ENCODE measurements around the gene TCTN3. TPM values are rescaled to one million over a fixed set of nuclear protein-coding genes. Genes with fewer than 3 reads are reported as not detected.
A peak's percentile ranks its signal among the peaks of the same experiment; 100 is the strongest.

Gene TCTN3
- total and polyA plus RNA-seq, 2 of the 4 experiments (the other 2 are of a cell fraction), result 26.9 to 35.1 TPM

DNA sequence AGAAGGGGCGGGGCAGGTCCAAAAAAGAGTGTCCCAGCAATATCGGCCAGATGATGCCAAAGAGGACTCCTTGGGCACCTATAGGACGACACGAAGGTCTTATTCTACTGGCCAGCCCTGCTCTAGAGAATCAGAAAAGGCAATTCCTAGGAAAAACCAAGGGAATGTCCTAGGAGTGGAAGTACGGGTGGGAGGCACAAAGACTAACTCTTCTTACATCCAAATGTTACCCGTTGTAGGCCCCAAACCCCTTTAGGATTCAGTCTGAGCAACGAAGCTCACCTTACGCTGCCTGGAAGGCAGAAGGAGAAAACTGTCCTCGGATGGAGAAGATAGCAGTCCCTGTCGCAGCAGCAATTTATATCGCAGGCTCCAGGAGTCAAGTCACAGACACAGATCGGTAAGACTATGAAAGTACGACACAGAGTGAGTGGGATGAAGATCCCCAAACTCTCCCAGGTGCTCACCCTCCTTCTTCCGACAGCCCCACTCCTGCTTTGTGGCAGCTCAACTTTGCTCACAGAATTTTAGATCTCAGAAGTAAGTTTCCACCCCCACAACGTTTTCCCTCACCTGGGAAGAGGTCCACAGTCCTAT lies 558 bp downstream of the TCTN3 start:
- H3K14ac ChIP-seq (replicated peaks; ENCODE audit: low read depth, low read length), result peak overlapping the region; percentile 56; the same call in 1 of the 2 replicates
- H3K18ac ChIP-seq (ENCODE audit: low read depth, low read length), result no peak overlapping the region
- no peak overlapping the region; the same call in 1 of the 2 replicates for H3K23ac ChIP-seq (ENCODE audit: low read depth, low read length)
- H2AK9ac ChIP-seq (replicated peaks; ENCODE audit: low read depth, low read length, poor library complexity), result peak overlapping the region; percentile 87
- H4K20me1 ChIP-seq (ENCODE audit: insufficient read depth, low read length), result no peaks in the 10 kb centered on the region
- CTCF ChIA-PET, result interaction anchor here (0.6 to 3.5 kb wide), 43 partner anchors 9 to 1155 kb away, joined by 3 to 174 read pairs (median 5); partner anchors contain the start of genes CC2D2B and ENTPD1
- no peaks in the 10 kb centered on the region for H3K27me3 ChIP-seq (ENCODE audit: control insufficient read depth, insufficient read depth, low read length)
- intact Hi-C loops (cut with micrococcal nuclease), result loop anchor here (2.0 to 10.0 kb wide), 3 partner anchors 132 to 602 kb away; partner anchors contain the start of genes CCNJ and SORBS1
- dilution Hi-C loops (cut with HindIII; ENCODE audit: low sequenced_read_pairs, unreplicated experiment), result no loop called here
- BruUV-seq (replicated peaks), result TSS peak; percentile 73
- in situ Hi-C loops (cut with MboI; ENCODE audit: low sequenced_read_pairs), result no loop called here
- peak overlapping the region; percentile 36 for H3K27ac ChIP-seq (ENCODE audit: insufficient read depth, low read length)
- peak overlapping the region; percentile 64 for H3K4me3 ChIP-seq (ENCODE audit: insufficient read depth, low read depth, low read length)
- peaks cover 8% of the 10 kb centered on the region; the same call in 1 of the 2 replicates for H3K36me3 ChIP-seq (ENCODE audit: control insufficient read depth, insufficient read depth, low read length)
- H2BK5ac ChIP-seq (ENCODE audit: low read depth, low read length, poor library complexity, severe bottlenecking), result no peak overlapping the region
- WGBS, 2 experiments (ENCODE audit: extremely low coverage in 2 of 2, insufficient read length in 1 of 2), result 20% methylated on average over 4 of the region's 15 CpGs; no CpG with 5 or more reads in 1 of the 2 experiments
- peak; percentile 2 for DNase-seq
- ATAC-seq (ENCODE audit: low read depth), result no peak
- H3K4me2 ChIP-seq (ENCODE audit: low read depth, low read length), result peak overlapping the region; percentile 82
- peak overlapping the region; percentile 60 for H3K9ac ChIP-seq (ENCODE audit: low read depth, low read length)
- no peak overlapping the region for H2BK120ac ChIP-seq (ENCODE audit: low read depth, low read length)
- H3K4me1 ChIP-seq (ENCODE audit: control insufficient read depth, insufficient read depth, low read length), result no peaks in the 10 kb centered on the region
- H3K4ac ChIP-seq (ENCODE audit: low read depth, low read length), result peak overlapping the region; percentile 42; the same call in 1 of the 2 replicates
- no peak overlapping the region for H4K91ac ChIP-seq (ENCODE audit: insufficient read depth, low read depth, low read length)
- POLR2A ChIA-PET (ENCODE audit: unreplicated experiment), result no interaction called here
- H3K79me1 ChIP-seq (ENCODE audit: low read depth in 1 of 2, low read length in 2 of 2), result peaks cover 10 to 19% of the 10 kb centered on the region in 2 experiments; a peak in 3 of 4 replicates
- H2BK20ac ChIP-seq (ENCODE audit: low read depth, low read length), result no peak overlapping the region
- H3K56ac ChIP-seq (ENCODE audit: extremely low read depth, insufficient read depth, low read length), result peak overlapping the region; percentile 49; the same call in 1 of the 2 replicates
- H3K9me1 ChIP-seq (ENCODE audit: insufficient read depth, low read length), result no peaks in the 10 kb centered on the region
- TF ChIP-seq FOS (IDR thresholded peaks at IDR 0.05; ENCODE audit: low read depth, low read length) (no peak), RFX5 (IDR thresholded peaks at IDR 0.05; ENCODE audit: low read depth, low read length) (no peak), CEBPB (IDR thresholded peaks at IDR 0.05; ENCODE audit: low read depth, low read length) (no peak), CHD1 (IDR thresholded peaks at IDR 0.05; ENCODE audit: low read depth, low read length) (no peak), NFE2L2 (IDR thresholded peaks at IDR 0.05; ENCODE audit: low read depth, low read length) (no peak), SMC3 (IDR thresholded peaks at IDR 0.05; ENCODE audit: low read depth, low read length) (no peak), RAD21 (IDR thresholded peaks at IDR 0.05; ENCODE audit: low read length) (no peak), BHLHE40 (IDR thresholded peaks at IDR 0.05; ENCODE audit: low read depth, low read length) (no peak), POLR2A (IDR thresholded peaks at IDR 0.05; ENCODE audit: low read depth, low read length) (no peak), MAZ (IDR thresholded peaks at IDR 0.05; ENCODE audit: borderline replicate concordance, low read depth, low read length) (no peak)
- TF ChIP-seq, protein P1, sequence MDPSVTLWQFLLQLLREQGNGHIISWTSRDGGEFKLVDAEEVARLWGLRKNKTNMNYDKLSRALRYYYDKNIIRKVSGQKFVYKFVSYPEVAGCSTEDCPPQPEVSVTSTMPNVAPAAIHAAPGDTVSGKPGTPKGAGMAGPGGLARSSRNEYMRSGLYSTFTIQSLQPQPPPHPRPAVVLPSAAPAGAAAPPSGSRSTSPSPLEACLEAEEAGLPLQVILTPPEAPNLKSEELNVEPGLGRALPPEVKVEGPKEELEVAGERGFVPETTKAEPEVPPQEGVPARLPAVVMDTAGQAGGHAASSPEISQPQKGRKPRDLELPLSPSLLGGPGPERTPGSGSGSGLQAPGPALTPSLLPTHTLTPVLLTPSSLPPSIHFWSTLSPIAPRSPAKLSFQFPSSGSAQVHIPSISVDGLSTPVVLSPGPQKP (IDR thresholded peaks at IDR 0.05; ENCODE audit: borderline replicate concordance, low read depth, low read length), result no peak
- TF ChIP-seq, protein P2, sequence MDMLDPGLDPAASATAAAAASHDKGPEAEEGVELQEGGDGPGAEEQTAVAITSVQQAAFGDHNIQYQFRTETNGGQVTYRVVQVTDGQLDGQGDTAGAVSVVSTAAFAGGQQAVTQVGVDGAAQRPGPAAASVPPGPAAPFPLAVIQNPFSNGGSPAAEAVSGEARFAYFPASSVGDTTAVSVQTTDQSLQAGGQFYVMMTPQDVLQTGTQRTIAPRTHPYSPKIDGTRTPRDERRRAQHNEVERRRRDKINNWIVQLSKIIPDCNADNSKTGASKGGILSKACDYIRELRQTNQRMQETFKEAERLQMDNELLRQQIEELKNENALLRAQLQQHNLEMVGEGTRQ (IDR thresholded peaks at IDR 0.05; ENCODE audit: low read depth, low read length), result no peak
- no peak overlapping the region for H4K5ac ChIP-seq (ENCODE audit: low read depth, low read length)
- peak overlapping the region; percentile 13 to 75; a peak in 1 of 4 replicates for H4K8ac ChIP-seq (ENCODE audit: low read depth in 2 of 2, low read length in 2 of 2)
- peak overlapping the region; percentile 98 for H2AFZ ChIP-seq (replicated peaks; ENCODE audit: low read length, poor library complexity)
- no peak overlapping the region for H2BK15ac ChIP-seq (ENCODE audit: low read depth, low read length)
- H2AK5ac ChIP-seq (ENCODE audit: low read depth, low read length), result 0 out of 2 replicates have a peak overlapping the region, but pooled peaks have one; percentile 7
- no peaks in the 10 kb centered on the region for H3K9me3 ChIP-seq (ENCODE audit: control insufficient read depth, insufficient read depth, low read length)
